Stimulated activated CD8-positive, alpha-beta memory T cell treated with anti-CD3 and anti-CD28 coated beads, Interleukin-7, amount 100 ng/mL, for 48 hours (primary cell): Measurements from ENCODE around the gene RNF41.
A peak's percentile ranks its signal among the peaks of the same experiment; 100 is the strongest.
"Not testable (repeated sequence)": the region's sequence is repeated elsewhere in the genome, so short reads cannot be mapped to it uniquely, and the experiment has no call there.

Source experiments
- DNase-seq, 2 donors: peaks; one replicate each; pipeline ENCODE4 v3.0.0-alpha.2; 2020; ENCODE audit warnings: low read depth in 1 of 2; ENCODE audit errors: extremely low read depth in 1 of 2

Gene RNF41

DNA sequence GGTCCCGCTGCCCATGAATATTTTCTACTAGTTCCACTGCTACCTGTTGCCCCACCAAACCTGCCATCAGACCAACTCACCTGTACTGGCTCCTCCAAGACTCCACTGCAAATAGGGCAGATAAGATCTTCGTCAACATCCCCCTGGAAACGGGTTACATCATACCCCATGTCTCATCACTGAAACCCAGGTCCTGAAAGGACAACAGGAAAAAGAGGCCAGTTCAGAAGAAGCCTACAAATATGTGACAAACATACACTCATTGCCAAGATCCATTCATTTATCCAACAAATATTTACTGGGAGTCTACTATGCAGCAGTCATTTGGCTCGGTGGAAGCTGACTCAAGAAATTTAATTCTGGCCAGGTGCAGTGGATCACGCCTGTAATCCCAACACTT lies 7.8 kb downstream of the RNF41 start:
- DNase-seq = no peak

DNA sequence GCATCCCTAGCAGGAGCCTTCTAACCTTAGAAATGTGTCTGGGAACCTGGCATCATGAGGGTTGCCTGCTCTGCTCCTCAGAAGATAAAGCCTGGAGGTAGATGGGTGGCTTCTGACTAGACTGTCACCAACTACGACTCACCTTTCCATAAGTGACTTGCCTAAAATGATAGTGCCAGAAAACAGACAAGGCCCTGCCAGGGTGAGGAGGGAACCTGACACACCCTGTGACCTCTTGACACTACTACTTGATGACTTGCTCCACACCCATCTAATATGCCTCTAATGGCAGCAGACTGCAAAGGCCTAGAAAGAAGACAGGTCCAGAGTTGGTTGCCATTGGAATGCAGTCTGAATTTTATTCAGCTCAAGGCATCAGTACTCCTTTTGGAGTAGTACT lies 9.4 kb downstream of the RNF41 start:
- DNase-seq = no peak

DNA sequence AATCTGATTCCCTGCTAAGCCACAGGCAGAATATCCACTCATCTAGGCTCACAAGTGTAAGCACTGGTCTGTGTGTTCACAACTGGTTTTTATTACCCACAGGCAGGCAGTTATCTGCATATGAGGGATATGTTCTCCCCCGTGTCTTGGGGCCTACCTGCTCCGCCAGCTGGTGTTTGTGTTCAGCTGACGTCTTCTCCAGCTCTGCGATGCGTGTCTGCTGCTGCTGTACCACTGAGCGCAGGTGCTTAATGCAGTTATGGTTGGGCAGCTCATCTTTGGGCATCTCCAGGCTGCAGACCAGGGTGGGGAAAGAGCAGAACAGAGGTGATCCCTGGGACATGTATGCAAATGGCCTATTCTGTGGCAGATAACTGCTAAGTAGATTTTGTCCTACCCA lies 13.7 kb downstream of the RNF41 start:
- no peak for DNase-seq

DNA sequence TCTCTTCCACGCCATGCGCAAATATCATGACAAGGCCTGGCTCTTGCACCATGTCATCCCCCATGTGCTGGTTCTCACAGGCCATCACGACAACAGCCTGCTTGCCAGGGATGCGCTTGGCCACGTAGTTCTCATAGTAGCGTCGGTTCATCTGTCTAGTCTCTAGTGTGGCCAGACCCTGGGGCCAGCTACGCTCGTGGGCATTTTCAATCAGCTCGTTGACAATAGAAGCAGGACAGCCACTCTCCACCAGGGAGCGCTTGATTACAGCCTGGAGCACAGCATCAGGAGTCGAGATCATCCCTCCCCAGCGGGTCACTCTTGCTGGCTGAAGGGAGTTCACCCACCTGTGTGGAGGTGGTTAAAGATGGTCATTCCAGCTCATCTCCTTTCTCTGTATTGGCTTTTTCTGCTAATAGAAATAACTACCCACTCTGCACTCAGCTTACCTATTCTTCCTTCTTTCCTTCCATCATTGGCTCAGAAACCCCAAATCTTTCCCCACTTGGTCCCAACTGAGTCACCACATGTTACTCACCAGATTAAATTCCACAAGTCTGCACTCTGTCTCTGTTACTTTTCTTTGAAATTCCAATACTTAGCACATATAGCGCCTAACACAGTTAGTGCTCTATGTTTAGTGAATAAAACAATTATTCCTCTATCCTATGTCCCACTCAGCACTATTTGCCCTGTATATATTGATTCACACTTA lies 15.1 kb downstream of the RNF41 start:
- DNase-seq = no peak

DNA sequence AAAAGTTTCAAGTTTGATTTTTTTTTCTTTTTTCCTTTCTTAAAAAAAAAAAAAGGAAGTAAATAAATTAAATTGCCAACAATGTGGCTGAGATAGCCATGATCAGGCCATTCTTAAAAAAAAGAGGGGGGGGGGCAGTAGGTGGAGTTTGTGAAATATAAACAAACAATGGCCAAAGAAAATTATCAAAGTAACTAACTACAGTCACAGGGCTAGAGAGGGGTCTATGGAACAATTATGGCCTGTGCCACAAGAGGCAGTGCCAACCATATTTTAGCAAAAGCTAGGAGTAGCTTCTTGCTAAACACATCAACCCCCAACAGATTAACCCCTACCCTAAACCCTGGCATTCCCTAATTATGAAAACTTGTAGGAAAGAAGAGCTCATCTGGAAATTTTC lies 16.3 kb downstream of the RNF41 start:
- DNase-seq = no peak

DNA sequence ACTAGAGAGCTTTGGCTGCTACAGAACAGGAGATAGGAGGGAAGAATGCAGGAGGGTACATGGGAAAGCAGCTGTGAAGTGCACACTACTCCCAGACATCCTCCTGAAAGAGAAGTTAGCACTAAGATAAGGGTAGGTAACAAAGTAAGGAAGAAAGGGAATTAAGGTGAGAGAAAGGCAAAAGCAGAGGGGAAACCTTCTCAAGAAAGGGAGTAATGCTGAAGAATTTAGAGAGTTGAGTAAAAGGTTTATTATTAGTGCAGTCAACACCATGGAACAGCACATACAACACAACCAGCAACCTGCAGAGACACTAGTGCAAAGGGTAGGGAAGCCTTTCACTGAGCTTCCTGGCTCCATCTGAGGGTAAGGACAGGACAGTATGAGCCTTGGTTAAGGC lies 17.4 kb downstream of the RNF41 start:
- no peak for DNase-seq

DNA sequence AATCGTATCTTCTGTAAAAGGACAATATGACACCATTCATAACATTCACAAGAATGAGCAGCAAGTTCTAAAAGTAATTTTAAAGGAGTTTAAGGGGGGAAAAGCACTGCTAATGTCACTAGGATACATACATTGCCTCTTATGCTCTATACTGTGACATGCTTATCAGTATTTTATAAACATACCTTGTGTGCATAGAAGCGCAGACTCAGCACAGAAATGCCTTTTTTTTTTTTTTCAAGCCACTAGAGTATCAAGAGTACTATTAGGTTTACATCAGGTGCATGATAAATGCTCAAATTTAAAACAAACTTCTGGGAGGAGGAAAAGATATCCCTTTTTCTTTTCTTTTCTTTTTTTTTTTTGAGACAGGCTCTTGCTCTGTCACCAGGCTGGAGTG lies 18.9 kb downstream of the RNF41 start:
- no peak for DNase-seq

DNA sequence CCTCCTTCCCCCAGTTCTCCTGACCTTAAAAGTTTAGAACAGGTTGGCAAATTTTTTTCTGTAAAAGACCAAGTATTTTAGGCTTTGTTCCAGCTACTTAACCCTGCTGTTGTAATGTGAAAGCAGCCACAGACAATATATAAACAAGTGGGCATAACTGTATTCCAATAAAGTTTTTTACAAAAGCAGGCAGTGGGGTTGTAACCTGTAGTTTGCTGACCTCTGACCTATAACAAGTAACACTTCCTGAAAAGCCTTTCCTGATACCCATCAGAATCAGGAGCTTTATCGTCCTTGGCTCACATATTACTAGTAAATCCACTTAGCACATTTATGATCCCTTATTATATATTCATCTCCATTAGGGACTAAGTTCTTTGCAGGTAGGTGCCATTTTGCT lies 19.4 kb downstream of the RNF41 start:
- DNase-seq = no peak

DNA sequence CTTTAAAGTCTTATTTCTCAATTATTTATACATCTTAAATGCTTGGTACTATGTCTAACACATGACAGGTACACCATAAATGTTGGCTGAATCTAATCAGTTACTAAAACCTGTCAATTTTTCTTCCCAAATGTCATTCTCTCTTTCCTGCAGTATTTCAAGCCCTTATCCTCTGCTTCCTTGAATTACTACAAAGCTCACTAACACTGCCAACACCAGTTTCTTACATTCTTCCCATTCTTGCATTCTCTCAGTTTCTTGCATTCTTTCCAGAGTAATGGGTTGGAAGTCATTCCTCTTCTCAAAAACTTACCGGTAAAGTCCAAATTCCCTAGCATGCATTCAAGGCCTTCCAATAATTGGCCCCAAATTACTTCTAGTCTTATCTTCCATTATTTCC lies 22.9 kb downstream of the RNF41 start:
- no peak for DNase-seq

DNA sequence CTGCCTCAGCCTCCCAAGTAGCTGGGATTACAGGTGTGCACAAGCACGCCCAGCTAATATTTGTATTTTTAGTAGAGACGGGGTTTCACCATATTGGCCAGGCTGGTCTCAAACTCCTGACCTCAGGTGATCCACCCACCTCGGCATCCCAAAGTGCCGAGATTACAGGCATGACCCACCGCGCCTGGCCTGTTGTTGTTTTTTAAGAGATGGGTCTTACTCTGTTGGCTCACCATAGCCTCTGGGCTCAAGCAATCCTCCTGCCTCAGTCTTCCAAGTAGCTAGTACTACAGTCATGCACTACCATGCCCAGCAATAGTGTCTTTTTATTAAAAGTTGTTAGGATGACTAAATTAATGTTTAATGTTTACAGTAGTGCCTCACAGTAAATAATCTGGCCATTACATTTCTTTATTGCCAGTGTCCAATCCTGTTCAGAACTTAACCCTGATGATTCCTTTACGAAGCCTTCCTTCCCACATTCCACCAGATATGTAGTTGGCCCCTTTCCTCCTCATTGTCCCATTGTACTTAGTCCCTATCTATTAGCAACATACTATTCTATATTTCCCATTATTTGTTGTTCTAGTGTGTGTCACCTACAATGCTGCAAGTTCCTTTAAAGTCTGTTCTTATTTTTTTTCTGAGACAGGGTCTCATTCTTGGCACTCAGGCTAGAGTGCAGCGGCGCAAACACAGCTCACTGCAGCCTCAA lies 23.6 kb downstream of the RNF41 start:
- no peak for DNase-seq

DNA sequence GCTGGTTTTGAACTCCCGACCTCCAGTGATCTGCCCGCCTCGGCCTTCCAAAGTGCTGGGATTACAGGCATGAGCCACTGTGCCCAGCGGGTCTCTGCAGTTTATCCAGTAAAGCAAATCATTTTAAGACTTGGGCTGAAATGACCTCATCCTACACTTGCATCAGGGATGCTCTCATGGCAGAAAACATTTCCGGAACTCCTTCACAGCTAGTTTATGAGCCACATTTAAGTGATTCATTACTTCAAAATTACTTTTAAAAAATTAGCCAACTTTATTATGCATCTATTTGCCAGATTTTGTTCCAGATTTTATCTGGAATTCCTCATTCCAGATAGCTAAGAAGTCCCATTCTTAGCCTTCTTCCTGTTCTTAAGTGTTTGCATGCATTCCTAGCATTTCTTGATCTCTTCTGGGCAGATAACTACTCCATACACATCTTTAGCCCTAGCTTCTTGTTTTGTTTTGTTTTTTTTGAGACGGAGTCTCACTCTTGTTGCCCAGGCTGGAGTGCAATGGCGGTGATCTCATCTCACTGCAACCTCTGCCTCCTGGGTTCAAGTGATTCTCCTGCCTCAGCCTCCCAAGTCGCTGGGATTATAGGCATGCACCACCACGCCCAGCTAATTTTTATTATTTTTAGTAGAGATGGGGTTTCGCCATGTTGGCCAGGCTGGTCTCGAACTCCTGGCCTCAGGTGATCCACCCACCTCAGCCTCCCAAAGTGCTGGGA lies 24.7 kb downstream of the RNF41 start:
- not testable (repeated sequence) for DNase-seq

DNA sequence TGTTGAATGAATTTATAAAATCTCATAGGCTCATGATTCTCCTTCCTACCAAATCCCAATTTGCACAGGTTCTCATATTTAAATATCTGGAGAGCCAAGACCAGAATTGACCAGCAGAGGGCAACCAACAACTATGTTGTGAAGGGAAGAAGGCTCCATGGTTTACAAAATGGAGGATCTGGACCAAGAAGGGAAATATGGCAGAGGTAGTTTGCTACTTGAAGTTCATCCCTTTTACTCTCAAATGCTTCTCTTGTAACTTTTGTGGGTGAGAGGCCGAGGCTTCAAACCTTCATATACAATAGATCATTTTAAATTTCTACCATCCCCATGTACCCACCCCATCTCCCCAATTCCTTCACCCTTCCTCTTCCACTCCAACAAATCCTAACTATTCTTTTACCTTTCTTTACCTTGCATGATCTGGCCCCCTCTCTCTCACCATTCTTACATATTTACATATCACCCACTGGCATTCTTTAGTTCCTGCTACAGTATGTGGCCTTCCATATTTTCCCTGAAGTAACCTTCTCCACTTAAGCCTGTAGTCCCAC lies 28.6 kb downstream of the RNF41 start:
- peak in 1 of 2 donors; percentile 67 for DNase-seq

DNA sequence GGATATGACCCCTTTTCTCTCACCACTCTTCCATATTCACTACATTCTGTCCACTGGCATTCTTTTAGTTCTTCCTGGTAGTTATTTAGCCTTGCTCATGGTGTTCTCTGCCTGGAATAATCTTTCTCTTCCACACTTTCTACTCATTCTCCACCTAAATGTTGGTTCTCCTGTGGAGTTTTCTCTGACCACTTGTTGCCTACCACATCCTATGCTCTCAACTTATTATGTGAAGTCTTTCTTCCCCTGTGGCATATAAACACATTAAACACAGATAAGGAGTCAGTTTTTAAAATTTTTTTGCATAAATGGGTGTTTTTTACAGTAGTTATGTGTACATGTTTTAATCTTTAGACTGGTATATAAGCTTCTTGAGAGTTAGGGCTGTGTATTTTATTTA lies 29.1 kb downstream of the RNF41 start:
- DNase-seq = no peak

DNA sequence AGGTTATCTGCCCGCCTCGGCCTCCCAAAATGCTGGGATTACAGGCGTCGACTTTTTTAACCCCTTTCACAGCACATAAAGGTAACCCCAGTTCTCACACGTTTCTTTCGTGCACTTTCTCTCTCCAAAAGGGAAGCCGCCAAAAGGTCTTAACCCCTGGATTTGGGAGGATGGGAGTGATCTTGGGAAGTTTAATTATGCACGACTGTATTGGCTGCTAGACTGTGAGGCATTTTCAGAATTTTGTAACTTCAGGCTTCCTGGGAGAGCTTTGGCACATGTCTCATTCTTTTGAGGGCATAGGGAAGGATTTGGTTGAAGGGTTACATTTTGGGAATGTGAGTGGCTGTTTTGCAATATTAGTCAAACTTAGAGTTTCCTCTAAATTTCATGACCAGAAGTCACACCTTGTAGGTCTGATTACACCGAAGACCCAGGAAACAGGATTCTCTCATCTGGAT lies 31.0 kb downstream of the RNF41 start:
- DNase-seq = no peak

DNA sequence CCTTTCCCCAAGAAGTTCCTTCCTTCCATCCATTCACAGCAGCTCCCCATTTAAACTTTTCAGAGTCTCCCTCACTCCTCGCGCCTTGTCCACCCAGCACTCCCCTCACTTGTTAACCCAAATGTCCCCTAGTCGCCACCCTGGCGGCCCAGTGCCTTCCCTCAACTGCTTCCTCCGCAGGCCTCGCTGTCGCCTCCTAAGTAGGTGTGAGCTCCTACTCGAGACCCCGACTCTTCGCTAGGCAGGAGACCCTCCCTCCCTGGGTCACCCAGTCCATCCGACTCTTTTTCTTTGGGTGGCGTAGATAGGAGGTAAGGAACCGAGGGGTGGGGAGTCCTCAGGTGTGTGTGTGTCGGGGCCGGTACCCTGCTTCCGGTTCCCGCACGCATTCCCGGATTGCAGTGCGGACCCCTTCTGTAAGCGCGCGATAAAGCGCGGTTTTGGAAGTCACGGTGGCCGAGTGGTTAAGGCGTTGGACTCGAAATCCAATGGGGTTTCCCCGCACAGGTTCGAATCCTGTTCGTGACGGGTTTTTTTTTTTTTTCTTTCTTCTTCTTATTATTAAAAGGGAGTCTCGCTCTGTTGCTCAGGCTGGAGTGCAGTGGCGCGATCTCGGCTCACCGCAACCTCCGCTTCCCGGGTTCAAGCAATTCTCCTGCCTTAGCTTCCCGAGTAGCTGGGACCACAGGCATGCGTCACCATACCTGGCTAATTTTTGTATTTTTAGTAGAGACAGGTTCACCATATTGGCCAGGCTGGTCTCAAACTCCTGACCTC lies 31.6 kb downstream of the RNF41 start:
- peak; percentile 76 to 77 for DNase-seq

DNA sequence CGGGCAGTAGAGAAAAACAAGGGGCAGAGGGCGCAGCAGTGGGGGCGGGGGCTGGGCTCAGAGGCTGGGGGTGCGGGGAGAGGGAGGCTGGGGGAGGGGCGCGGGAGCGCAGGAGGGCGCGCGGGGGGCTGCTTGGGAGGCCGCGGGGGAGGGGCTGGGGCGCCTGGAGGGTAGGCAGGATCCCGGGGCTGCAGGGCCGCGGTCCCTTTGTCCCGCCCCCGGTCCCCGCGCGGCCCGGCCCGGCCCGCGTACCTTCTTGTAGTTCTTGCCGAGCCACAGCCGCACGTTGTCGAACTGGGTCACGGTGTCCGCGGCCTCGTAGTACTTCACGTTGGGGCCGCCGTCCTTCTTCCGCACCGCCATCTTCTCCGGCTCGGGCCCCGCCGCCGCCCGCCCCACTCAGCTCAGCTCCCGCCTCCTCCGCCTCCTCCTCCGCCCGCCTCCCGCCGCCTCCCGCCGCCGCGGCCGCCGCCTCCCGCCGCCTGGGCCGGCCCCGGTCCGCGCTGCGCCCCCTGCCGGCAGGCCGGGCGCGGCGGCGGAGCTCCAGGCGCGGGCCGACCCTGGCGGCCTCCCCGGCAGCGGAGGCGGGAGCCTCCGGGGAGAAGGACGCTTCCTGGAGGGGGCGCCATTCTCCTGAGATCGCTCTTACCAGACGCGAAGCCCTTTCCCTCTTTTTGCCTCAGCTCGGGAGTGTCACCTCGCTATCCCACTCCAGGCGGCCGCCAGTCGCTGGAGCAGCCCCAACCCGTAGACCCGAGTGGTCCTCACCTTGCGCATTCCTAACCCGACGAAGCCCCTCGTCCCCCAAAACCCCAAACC lies 32.4 kb downstream of the RNF41 start, which contains the start of gene SMARCC2:
Gene SMARCC2 (minus strand): TSS at position 385 of the 819 bp plus-strand sequence. CDS start 22 bp downstream, at position 363.
- peak; percentile 65 to 76 for DNase-seq

DNA sequence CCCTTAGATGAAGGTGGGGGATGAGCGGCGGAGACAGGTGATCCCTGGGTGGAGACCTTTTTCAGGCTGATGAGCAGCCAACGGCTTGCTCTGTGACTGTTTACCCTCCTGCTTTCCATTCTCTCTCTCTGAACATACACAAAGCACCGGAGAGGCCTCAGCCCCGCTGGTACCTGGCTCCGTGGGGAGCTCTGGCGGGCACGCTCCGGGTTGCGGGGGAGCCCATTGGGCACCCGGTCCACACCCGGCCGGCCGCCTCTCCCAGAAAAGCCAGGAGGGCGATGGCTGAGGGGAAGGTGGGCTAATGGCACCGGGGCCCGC lies 33.0 kb downstream of the RNF41 start:
- no peak for DNase-seq

DNA sequence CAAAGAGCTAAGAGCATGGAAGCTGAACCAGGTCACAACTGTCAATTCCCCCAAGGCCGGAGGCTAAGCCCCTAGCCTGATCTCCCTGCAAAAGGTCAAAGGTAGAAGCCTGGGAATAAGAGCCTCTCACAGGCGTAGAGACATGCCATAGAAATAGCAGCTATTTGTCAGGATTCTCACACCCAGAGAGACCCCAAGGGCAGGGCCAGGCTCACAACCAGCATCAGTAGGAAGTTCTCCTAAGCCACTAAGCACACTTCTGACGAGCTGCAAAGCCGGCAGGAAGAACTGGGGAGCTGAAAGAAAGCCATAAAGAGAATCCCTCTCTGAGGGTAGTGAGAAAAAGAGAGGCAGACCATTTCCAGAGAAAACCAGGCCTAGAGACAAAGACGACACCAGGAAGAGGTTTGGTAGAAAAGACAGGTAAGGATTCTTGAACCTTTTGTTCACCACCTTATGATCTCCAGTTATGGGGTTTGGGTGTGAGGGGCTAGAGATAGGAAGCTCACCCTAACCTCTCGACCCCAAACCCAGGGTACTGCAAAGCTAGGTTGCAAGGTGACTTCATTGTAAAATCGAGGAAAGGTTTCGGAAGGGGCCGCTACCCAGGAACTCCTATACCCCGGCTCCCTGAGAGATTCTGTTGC lies 33.5 kb downstream of the RNF41 start:
- DNase-seq = no peak

DNA sequence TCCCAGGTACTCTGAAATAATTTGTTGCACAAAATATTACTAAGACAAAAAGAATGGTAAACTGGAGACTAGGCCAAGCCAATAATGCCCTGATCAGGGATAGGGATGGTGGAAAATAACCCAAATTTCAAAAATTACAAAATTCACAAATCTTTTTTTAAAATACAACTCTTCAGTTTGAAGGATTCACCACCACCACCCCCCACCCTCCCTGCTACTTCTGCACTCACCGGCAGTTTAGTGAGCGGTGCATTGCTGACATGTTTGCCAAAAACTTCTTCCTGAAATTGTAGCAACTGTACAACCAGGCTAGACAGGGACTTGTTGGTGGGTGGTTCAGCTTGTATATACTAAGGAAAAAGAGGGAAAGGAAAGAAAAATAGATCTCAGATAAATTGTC lies 34.8 kb downstream of the RNF41 start:
- no peak for DNase-seq
